Measurements from ENCODE around the gene THRAP3.

- TF ChIP-seq EZH2 (IDR thresholded peaks at IDR 0.05; ENCODE audit: low read depth, low read length, severe bottlenecking), result no peak
- TF ChIP-seq CTCF (IDR thresholded peaks at IDR 0.05; ENCODE audit: control extremely low read depth in 1 of 3, insufficient read depth in 1 of 3, low read depth in 1 of 3, low read length in 3 of 3), result no peak
- TF ChIP-seq PHF8 (conservative IDR thresholded peaks at IDR 0.05; ENCODE audit: low read depth, low read length), result no peak
- TF ChIP-seq POLR2AphosphoS5 (IDR thresholded peaks at IDR 0.05; ENCODE audit: low read depth, low read length), result no peak
Observed at GRCh38 chr1:36284061-36284460, 59.8 kb downstream of the THRAP3 start.

Measured in H1 (cell line).